VCaP (cell line): ENCODE data around the gene DLGAP1.

Source experiments
- H3K27ac ChIP-seq: fragments of 450-650 bp; 2 replicates; pipeline ENCODE4 v1.5.1; 2017
- TF ChIP-seq, protein P1 (sequence below): fragments of 450-650 bp; conservative IDR thresholded peaks from 2 replicates; pipeline ENCODE4 v1.5.1; 2017; ENCODE audit warnings: mild to moderate bottlenecking, moderate library complexity

The DLGAP1 gene

DNA sequence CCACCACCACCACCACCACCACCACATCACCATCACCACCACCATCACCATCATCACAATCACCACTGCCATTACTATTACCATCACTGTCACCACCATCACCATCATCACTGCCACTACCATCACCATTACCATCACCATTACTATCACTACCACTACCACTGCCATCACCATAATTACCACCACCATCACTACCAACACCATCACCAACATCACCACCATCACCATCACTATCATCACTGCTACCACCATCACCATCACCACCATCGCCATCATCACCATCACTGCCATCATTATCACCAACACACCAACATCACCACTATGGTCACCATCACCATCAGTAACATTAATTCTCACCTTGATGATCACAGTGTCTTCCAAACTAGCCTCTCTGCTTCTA lies 713.8 kb downstream of the DLGAP1 start:
- H3K27ac ChIP-seq = no peak overlapping the region
- TF ChIP-seq, protein P1, sequence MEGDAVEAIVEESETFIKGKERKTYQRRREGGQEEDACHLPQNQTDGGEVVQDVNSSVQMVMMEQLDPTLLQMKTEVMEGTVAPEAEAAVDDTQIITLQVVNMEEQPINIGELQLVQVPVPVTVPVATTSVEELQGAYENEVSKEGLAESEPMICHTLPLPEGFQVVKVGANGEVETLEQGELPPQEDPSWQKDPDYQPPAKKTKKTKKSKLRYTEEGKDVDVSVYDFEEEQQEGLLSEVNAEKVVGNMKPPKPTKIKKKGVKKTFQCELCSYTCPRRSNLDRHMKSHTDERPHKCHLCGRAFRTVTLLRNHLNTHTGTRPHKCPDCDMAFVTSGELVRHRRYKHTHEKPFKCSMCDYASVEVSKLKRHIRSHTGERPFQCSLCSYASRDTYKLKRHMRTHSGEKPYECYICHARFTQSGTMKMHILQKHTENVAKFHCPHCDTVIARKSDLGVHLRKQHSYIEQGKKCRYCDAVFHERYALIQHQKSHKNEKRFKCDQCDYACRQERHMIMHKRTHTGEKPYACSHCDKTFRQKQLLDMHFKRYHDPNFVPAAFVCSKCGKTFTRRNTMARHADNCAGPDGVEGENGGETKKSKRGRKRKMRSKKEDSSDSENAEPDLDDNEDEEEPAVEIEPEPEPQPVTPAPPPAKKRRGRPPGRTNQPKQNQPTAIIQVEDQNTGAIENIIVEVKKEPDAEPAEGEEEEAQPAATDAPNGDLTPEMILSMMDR = no peak

DNA sequence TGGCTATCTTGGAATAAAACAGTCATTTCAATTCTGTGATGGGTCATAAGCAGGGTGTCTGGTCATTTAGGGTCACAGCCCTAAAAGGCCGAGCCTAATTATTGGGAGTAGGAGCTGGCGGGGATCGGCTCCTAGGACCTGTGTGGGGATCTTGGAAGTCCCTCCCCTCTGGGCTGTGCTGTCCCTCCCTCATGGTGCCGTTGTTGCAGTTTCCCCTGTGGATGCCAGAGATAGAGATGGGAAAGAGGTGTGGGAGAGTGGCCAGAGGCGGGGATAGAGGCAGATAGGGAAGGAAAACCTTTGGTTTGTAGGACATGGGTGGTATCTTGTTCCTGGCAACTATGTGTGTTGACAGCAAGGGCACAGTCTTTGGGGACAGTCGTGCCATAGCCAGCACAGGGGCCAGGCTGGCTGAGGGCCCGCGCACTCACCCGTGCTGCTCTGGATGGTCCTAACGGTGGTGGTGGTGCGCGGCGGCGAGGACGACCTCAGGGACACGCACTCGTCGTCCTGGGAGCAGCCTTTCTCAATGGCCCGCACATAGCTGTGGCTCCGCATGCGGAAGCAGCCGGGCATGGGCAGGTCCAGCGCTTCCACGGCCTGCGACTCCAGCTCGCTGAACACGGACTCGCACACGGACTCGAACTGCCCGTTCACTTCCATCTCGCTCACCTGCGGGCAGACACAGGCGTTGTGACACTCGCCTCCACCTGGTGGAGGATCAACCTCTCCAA lies 726.2 kb downstream of the DLGAP1 start:
- H3K27ac ChIP-seq = no peak overlapping the region
- TF ChIP-seq, protein P1 = no peak

DNA sequence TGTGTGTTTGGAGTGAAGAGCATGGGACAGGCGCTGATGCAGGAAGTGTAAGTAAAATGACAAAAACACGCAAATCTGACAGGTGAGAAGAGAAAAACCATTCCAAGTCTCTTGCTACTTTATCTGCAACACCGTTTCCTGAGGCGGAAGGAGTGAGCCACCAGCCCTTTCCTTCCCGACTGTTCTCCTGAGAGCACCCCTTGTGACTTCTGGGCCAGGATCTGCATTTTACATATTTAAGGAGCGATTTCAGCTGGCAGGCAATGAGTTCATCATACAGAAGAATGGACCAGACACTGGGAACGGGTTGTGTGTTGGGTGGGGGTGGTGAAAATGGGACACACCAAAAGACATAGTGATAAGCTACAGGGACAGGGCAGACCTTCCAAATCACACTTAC lies 727.8 kb downstream of the DLGAP1 start:
- no peak overlapping the region for H3K27ac ChIP-seq
- TF ChIP-seq, protein P1 = no peak

DNA sequence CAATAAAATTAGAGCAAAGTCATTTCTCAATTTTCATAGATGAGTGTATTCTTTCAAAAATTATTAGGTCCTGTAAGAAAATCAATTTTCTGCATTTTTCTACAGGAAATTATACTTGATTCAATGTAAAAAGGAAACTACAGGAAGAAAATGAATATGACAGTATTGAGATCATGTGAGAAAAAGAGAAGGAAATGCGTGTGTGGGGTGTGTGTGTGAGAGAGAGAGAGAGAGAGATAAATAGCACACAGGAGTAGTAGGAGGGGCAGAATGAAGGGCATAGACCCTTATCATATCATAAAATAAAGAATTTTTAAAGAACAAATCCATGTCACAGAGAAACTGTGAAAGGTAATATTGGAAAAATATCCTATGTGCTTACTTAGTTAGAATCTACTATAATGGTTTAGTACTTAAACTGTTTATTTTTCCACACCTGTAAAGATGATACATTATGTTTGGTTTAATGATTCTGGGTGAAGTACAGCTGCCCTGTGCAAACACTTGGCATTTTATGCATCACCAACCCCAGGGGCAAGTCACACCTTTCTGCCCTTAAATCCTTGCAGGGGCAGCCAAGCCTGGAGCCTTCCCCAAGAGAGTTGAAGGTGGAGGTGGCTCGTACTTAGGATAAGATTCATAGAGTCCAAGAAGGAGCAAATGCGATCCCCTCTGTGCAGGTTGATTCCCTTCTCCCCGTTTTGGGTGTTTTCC lies 728.7 kb downstream of the DLGAP1 start:
- no peak overlapping the region for H3K27ac ChIP-seq
- TF ChIP-seq, protein P1 = no peak

DNA sequence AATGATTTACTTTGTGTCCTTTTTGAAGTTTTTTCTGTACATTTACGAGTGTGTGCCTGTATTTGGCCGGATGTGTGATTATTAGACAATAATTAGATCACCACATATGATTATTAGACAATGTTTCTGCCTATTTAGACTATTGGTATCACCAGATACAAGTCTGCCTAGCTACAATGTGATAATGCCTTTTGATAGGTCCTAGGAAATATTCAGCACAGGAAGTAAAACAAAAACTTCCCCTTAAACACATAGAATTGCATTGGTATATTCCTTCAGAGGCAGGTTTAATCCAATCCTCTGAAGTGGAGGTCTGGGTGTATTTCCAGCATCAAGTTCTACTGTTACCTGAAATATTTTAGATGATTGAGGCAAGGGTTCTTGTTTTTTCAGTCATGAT lies 730.0 kb downstream of the DLGAP1 start:
- H3K27ac ChIP-seq = peak overlapping the region; percentile 93

DNA sequence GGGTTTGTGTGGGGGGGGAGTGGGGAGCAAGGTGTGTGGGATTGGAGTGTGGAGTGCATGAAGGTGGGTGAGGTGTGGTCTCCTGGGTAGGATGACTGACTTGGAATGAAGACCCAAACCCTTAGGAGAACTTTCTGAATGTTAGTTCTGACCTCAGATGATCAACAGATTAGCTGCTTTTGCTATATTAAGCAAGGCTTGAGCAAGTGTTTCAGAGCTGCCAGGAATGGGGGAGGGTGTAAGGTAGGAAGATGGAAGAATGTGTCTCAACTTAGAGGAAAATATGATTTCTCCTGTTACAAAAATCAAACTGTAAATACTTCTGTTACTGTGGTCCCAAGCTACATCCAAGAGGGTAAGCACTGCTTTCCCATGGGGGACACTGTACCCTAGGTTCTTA lies 731.6 kb downstream of the DLGAP1 start:
- TF ChIP-seq, protein P1 = no peak
- peak overlapping the region; percentile 93 for H3K27ac ChIP-seq

More for the DNA sequence above, 730.0 kb downstream of the DLGAP1 start:
- TF ChIP-seq, protein P1 = no peak

DNA sequence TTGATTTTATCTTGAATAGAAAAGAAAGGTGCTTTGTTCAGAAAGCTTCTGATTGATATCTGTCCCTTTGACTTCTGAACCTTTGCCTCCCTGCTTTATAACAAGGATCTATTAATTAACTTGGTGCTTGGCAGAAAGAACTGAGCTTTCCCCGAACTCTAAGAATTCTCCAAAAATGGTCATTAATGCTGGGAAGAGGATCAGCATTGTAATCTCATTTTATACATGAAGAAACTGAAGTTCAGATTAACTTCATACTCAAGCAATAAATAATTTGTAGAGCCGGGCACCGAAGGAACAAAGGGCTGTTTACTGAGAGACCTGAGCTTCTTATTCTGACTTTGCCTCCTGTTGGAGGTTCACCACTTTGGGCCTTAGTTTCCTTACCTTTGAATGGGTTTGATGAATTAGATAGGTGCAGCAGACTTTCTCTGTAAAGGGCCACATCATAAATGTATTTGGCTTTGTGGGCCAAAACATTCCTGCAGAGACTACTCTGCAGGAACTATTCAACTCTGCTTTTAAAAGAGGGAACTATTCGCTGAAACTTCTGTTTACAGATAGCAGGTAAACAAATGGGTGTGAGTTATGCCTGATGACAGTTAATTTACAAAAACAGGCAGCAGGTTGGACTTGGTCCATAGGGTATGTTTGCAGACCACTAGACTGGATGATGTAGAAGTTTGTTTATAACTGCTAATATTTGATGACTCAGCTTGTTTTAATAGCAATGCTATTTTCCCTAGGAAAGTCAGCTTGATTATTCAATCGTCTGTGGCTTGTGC lies 732.3 kb downstream of the DLGAP1 start:
- H3K27ac ChIP-seq = peak overlapping the region; percentile 93
- TF ChIP-seq, protein P1 = no peak
